Loucy (cell line): ENCODE measurements around the gene ATXN2.

Experiments used
- H2AFZ ChIP-seq: fragments of 200-600 bp; sonication (generic); 2 replicates; pipeline ENCODE4 v1.6.0; 2016; ENCODE audit warnings: antibody characterized with exemption, mild to moderate bottlenecking, low read length, moderate library complexity
- H3F3A ChIP-seq: fragments of 200-600 bp; 2 replicates; pipeline ENCODE4 v1.6.0; 2016; ENCODE audit warnings: antibody characterized with exemption, low read depth, mild to moderate bottlenecking
- H3K27me3 ChIP-seq: fragments of 200-600 bp; sonication (generic); 2 replicates; pipeline ENCODE4 v1.6.1; 2014; ENCODE audit warnings: low read length, mild to moderate bottlenecking; ENCODE audit not compliant: insufficient read depth, poor library complexity, severe bottlenecking
- H3K36me3 ChIP-seq: fragments of 200-600 bp; sonication (generic); 2 replicates; pipeline ENCODE4 v1.6.1; 2016; ENCODE audit warnings: low read length; ENCODE audit not compliant: insufficient read depth
- H3K4me1 ChIP-seq: fragments of 200-600 bp; sonication (generic); 2 replicates; pipeline ENCODE4 v1.5.1; 2014; ENCODE audit warnings: low read length, mild to moderate bottlenecking; ENCODE audit not compliant: insufficient read depth, poor library complexity, severe bottlenecking
- H3K4me2 ChIP-seq: fragments of 200-600 bp; sonication (generic); 2 replicates; pipeline ENCODE4 v1.6.0; 2014; ENCODE audit warnings: antibody characterized with exemption, low read length, low read depth, mild to moderate bottlenecking; ENCODE audit not compliant: poor library complexity, severe bottlenecking
- H3K4me3 ChIP-seq: fragments of 200-600 bp; sonication (generic); 2 replicates; pipeline ENCODE4 v1.5.1; 2014; ENCODE audit warnings: low read length, mild to moderate bottlenecking, mixed read lengths; ENCODE audit not compliant: poor library complexity, severe bottlenecking
- H3K79me2 ChIP-seq: fragments of 200-600 bp; sonication (generic); 2 replicates; pipeline ENCODE4 v1.6.1; 2014; ENCODE audit warnings: low read length; ENCODE audit not compliant: insufficient read depth
- H3K9ac ChIP-seq: fragments of 200-600 bp; sonication (generic); 2 replicates; pipeline ENCODE4 v1.6.0; 2014; ENCODE audit warnings: mild to moderate bottlenecking, low read depth, low read length, moderate library complexity; ENCODE audit not compliant: poor library complexity, severe bottlenecking
- H3K9me2 ChIP-seq: fragments of 200-600 bp; sonication (generic); replicated peaks from 2 replicates; pipeline ENCODE4 v1.6.1; 2016; ENCODE audit warnings: low read depth, low read length, mixed read lengths
- H3K9me3 ChIP-seq: fragments of 200-600 bp; sonication (generic); 2 replicates; pipeline ENCODE4 v1.6.1; 2014; ENCODE audit warnings: mild to moderate bottlenecking, antibody characterized with exemption, low read length, low read depth; ENCODE audit not compliant: insufficient read depth
- H4K20me1 ChIP-seq: fragments of 200-600 bp; sonication (generic); 2 replicates; pipeline ENCODE4 v1.6.0; 2014; ENCODE audit warnings: antibody characterized with exemption, low read length, mild to moderate bottlenecking; ENCODE audit not compliant: insufficient read depth, poor library complexity, severe bottlenecking
- EZH2phosphoT487 ChIP-seq: fragments of 200-600 bp; IDR thresholded peaks from 2 replicates; pipeline ENCODE4 v1.6.1; 2018; ENCODE audit warnings: antibody characterized with exemption, mild to moderate bottlenecking, moderate library complexity, borderline replicate concordance
- TF ChIP-seq, protein P1 (sequence below): fragments of 200-600 bp; sonication (generic); conservative IDR thresholded peaks from 2 replicates; pipeline ENCODE4 v1.5.1; 2014; ENCODE audit warnings: mild to moderate bottlenecking, antibody characterized with exemption, low read length

Gene ATXN2

GRCh38 chr12:111443086-111443485, 156.0 kb downstream of the ATXN2 start:
- TF ChIP-seq, protein P1, sequence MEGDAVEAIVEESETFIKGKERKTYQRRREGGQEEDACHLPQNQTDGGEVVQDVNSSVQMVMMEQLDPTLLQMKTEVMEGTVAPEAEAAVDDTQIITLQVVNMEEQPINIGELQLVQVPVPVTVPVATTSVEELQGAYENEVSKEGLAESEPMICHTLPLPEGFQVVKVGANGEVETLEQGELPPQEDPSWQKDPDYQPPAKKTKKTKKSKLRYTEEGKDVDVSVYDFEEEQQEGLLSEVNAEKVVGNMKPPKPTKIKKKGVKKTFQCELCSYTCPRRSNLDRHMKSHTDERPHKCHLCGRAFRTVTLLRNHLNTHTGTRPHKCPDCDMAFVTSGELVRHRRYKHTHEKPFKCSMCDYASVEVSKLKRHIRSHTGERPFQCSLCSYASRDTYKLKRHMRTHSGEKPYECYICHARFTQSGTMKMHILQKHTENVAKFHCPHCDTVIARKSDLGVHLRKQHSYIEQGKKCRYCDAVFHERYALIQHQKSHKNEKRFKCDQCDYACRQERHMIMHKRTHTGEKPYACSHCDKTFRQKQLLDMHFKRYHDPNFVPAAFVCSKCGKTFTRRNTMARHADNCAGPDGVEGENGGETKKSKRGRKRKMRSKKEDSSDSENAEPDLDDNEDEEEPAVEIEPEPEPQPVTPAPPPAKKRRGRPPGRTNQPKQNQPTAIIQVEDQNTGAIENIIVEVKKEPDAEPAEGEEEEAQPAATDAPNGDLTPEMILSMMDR = no peak
- TF ChIP-seq EZH2phosphoT487 = no peak

GRCh38 chr12:111442301-111443045, 156.6 kb downstream of the ATXN2 start:
- Histone ChIP-seq H3K9me2 (no peaks in the 10 kb centered on the region), H3K4me1 (peaks cover 78% of the 10 kb centered on the region), H3K9ac (no peak overlapping the region), H3F3A (0 out of 2 replicates have a peak, but pooled peaks cover 7% of the 10 kb centered on the region), H3K4me2 (no peak overlapping the region), H2AFZ (no peak overlapping the region), H3K36me3 (peaks cover 57% of the 10 kb centered on the region; the same call in 1 of the 2 replicates), H3K79me2 (peaks cover 89% of the 10 kb centered on the region), H4K20me1 (peaks cover 57% of the 10 kb centered on the region), H3K9me3 (no peaks in the 10 kb centered on the region), H3K27me3 (no peaks in the 10 kb centered on the region), H3K4me3 (no peak overlapping the region)
- TF ChIP-seq, protein P1 = no peak
- no peak for TF ChIP-seq EZH2phosphoT487

More at GRCh38 chr12:111443086-111443485, 156.0 kb downstream of the ATXN2 start:
- H3K4me1 ChIP-seq = peaks cover 72% of the 10 kb centered on the region
- no peak overlapping the region for H3K9ac ChIP-seq
- 0 out of 2 replicates have a peak, but pooled peaks cover 4% of the 10 kb centered on the region for H3F3A ChIP-seq
- H4K20me1 ChIP-seq = peaks cover 57% of the 10 kb centered on the region
- peaks cover 83% of the 10 kb centered on the region for H3K79me2 ChIP-seq
- no peak overlapping the region for H3K4me3 ChIP-seq
- H3K9me2 ChIP-seq = no peaks in the 10 kb centered on the region
- no peaks in the 10 kb centered on the region for H3K9me3 ChIP-seq
- H3K27me3 ChIP-seq = no peaks in the 10 kb centered on the region
- no peak overlapping the region for H2AFZ ChIP-seq
- H3K4me2 ChIP-seq = no peak overlapping the region
- peaks cover 63% of the 10 kb centered on the region; the same call in 1 of the 2 replicates for H3K36me3 ChIP-seq

- H3F3A ChIP-seq = 0 out of 2 replicates have a peak, but pooled peaks cover 7% of the 10 kb centered on the region
- H3K36me3 ChIP-seq = peaks cover 47% of the 10 kb centered on the region; the same call in 1 of the 2 replicates
- no peaks in the 10 kb centered on the region for H3K27me3 ChIP-seq
- no peaks in the 10 kb centered on the region for H3K9me3 ChIP-seq
- peaks cover 65% of the 10 kb centered on the region for H4K20me1 ChIP-seq
- TF ChIP-seq, protein P1 = no peak
- TF ChIP-seq EZH2phosphoT487 = no peak
- H3K4me3 ChIP-seq = no peak overlapping the region
- H3K4me1 ChIP-seq = peaks cover 88% of the 10 kb centered on the region
- H3K79me2 ChIP-seq = peaks cover 95% of the 10 kb centered on the region
- no peak overlapping the region for H2AFZ ChIP-seq
- no peaks in the 10 kb centered on the region for H3K9me2 ChIP-seq
- no peak overlapping the region for H3K9ac ChIP-seq
- H3K4me2 ChIP-seq = no peak overlapping the region
Observed at GRCh38 chr12:111441107-111441928, 157.8 kb downstream of the ATXN2 start.
